Panc1 (cell line): ENCODE data around the gene PINLYP. TPM values are rescaled to one million over a fixed set of nuclear protein-coding genes. Genes with fewer than 3 reads are reported as not detected.

Experiments
- ATAC-seq: fragments of 200-7000 bp; cut with Tn5 transposase; 2 replicates; pipeline ENCODE4 v1.9.1; 2020; ENCODE audit warnings: mild to moderate bottlenecking, moderate library complexity
- BruUV-seq: library from RNA; stranded (reverse); fragments of 400-500 nt; replicated peaks from 2 replicates; lab custom pipeline; 2021; lab: Mats Ljungman, UMichigan
- CTCF ChIA-PET: fragments of 300-600 bp; sonication (Branson Sonifier 250); formaldehyde crosslinking; loops from one replicate; lab custom pipeline; 2022; ENCODE audit warnings: antibody characterized with exemption; lab: Charles Lee
- POLR2A ChIA-PET: fragments of 300-600 bp; sonication (Branson Sonifier 250); formaldehyde crosslinking; loops from one replicate; lab custom pipeline; 2022; ENCODE audit warnings: antibody characterized with exemption; lab: Charles Lee
- DNase-seq: peaks from one replicate; pipeline ENCODE4 v3.0.0-alpha.2; 2010; ENCODE audit warnings: low read depth, low spot score
- H3K27ac ChIP-seq: 2 replicates; pipeline ENCODE4 v1.5.1; 2011; ENCODE audit warnings: mild to moderate bottlenecking, low read length, inconsistent platforms
- H3K27me3 ChIP-seq: fragments of 200-500 bp; sonication (Bioruptor generic); 2 replicates; pipeline ENCODE4 v1.6.0; 2014; ENCODE audit warnings: low read length, inconsistent platforms; ENCODE audit not compliant: control insufficient read depth, insufficient read depth
- H3K36me3 ChIP-seq: fragments of 200-500 bp; sonication (Bioruptor generic); 2 replicates; pipeline ENCODE4 v1.5.1; 2014; ENCODE audit warnings: inconsistent platforms, mild to moderate bottlenecking, low read length, moderate library complexity; ENCODE audit not compliant: control insufficient read depth, insufficient read depth
- H3K4me1 ChIP-seq: 2 replicates; pipeline ENCODE4 v1.5.1; 2011; ENCODE audit warnings: inconsistent platforms, mild to moderate bottlenecking, low read length, moderate library complexity; ENCODE audit not compliant: control insufficient read depth, insufficient read depth
- H3K4me3 ChIP-seq, 2 experiments: 2 replicates each; pipeline ENCODE4 v1.5.1; 2011 to 2012; ENCODE audit warnings: low read depth in 2 of 2, low read length in 2 of 2, mild to moderate bottlenecking in 2 of 2, inconsistent platforms in 1 of 2, moderate library complexity in 1 of 2
- H3K9me3 ChIP-seq: fragments of 200-500 bp; sonication (Bioruptor generic); 2 replicates; pipeline ENCODE4 v1.5.1; 2014; ENCODE audit warnings: low read depth, mild to moderate bottlenecking, inconsistent platforms, low read length, moderate library complexity; ENCODE audit not compliant: control insufficient read depth, insufficient read depth
- CTCF ChIP-seq: fragments of 450-650 bp; IDR thresholded peaks from 2 replicates; pipeline ENCODE4 v1.5.1; 2017; ENCODE audit warnings: mild to moderate bottlenecking
- POLR2AphosphoS5 ChIP-seq: IDR thresholded peaks from 2 replicates; pipeline ENCODE4 v1.6.1; 2012; ENCODE audit warnings: mild to moderate bottlenecking, low read depth, low read length, moderate library complexity
- REST ChIP-seq, 2 experiments: IDR thresholded peaks; 2 replicates each; pipeline ENCODE4 v1.6.1; 2011 to 2012; ENCODE audit warnings: low read depth in 2 of 2, control low read depth in 1 of 2, low read length in 1 of 2, mild to moderate bottlenecking in 1 of 2, moderate library complexity in 1 of 2; ENCODE audit not compliant: insufficient read depth in 1 of 2
- SIN3A ChIP-seq: IDR thresholded peaks from 2 replicates; pipeline ENCODE4 v1.6.1; 2012; ENCODE audit warnings: low read depth, mild to moderate bottlenecking, low read length, moderate library complexity, borderline replicate concordance; ENCODE audit not compliant: insufficient read depth
- TCF7L2 ChIP-seq: IDR thresholded peaks from 2 replicates; pipeline ENCODE4 v1.6.1; 2011; ENCODE audit warnings: mild to moderate bottlenecking, low read depth, low read length, inconsistent platforms
- in situ Hi-C: cut with HindIII; loops from 2 replicates; pipeline ENCODE4 v1.10.0; 2016; ENCODE audit warnings: low sequenced_read_pairs, low pct_unique_long_range_greater_than_20kb
- intact Hi-C: fragments of 100-400 bp; cut with micrococcal nuclease; formaldehyde crosslinking; loops from one replicate; pipeline ENCODE4 v1.10.0; 2022; ENCODE audit not compliant: unreplicated experiment
- total RNA-seq: library from RNA; stranded (reverse); gene quantifications from one replicate; pipeline ENCODE4 v1.2.1, GENCODE V29; 2021; ENCODE audit not compliant: unreplicated experiment

Gene PINLYP
- total RNA-seq, 1 experiment from 2014 or later = 0.21 TPM

- H3K36me3 ChIP-seq = no peaks in the 10 kb centered on the region; the same call in 1 of the 2 replicates
- no peaks in the 10 kb centered on the region for H3K27me3 ChIP-seq
- in situ Hi-C loops = no loop called here
- peak within 1 kb of the TSS; percentile 82 to 84 for H3K4me3 ChIP-seq
- DNase-seq (no peak), ATAC-seq (peak; percentile 93)
- CTCF ChIA-PET = no interaction called here
- no peak for TF ChIP-seq SIN3A
- peak; percentile 54; the same call in 1 of the 2 replicates for TF ChIP-seq POLR2AphosphoS5
- no TSS peak for BruUV-seq
- H3K9me3 ChIP-seq = no peaks in the 10 kb centered on the region
- H3K27ac ChIP-seq = peak within 1 kb of the TSS; percentile 75
- intact Hi-C loops = no loop called here
- POLR2A ChIA-PET = no interaction called here
- H3K4me1 ChIP-seq = peaks cover 4% of the 10 kb centered on the region; the same call in 1 of the 2 replicates
Measured at GRCh38 chr19:43526884-43527859, 48.4 kb upstream of the PINLYP start, which contains the start of gene ETHE1. Gene ETHE1 (minus strand): TSS chr19:43527201. CDS start chr19:43527177, 24 bp downstream.

- Histone ChIP-seq H3K4me1 (peaks cover 4% of the 10 kb centered on the region; the same call in 1 of the 2 replicates), H3K27me3 (no peaks in the 10 kb centered on the region), H3K9me3 (no peaks in the 10 kb centered on the region), H3K27ac (no peak overlapping the region), H3K36me3 (no peaks in the 10 kb centered on the region; the same call in 1 of the 2 replicates), H3K4me3 (peak overlapping the region in 1 of 2 experiments; percentile 82; a peak in 2 of 4 replicates)
- intact Hi-C loops = no loop called here
- BruUV-seq = no TSS peak
- ChIA-PET CTCF (no interaction called here), POLR2A (interaction anchor here (0.7 kb wide), 1 partner anchor 138 kb away, joined by 3 read pairs; no protein-coding TSS in a partner anchor)
- ATAC-seq = no peak
- TF ChIP-seq REST (IDR thresholded peaks at IDR 0.05; ENCODE audit: insufficient read depth in 1 of 2, low read depth in 2 of 2, low read length in 1 of 2) (no peak), TCF7L2 (no peak), CTCF (no peak)
- DNase-seq = no peak
- in situ Hi-C loops = no loop called here
Measured at GRCh38 chr19:43527860-43528622, 47.6 kb upstream of the PINLYP start.
